Sigmoid colon (tissue), 4 donors: ENCODE measurements around the gene SYNDIG1.

Source experiments
- EP300 ChIP-seq, 4 donors: sonication (generic); formaldehyde crosslinking; IDR thresholded peaks; one replicate each; pipeline ENCODE4 v1.6.1; 2017; ENCODE audit warnings: antibody characterized with exemption in 4 of 4
- POLR2A ChIP-seq, 2 donors: fragments of 450-650 bp; IDR thresholded peaks; one replicate each; pipeline ENCODE4 v1.6.1; 2016; ENCODE audit warnings: antibody characterized with exemption in 2 of 2, mild to moderate bottlenecking in 2 of 2, moderate library complexity in 2 of 2
- POLR2AphosphoS5 ChIP-seq, 4 donors: sonication (generic); formaldehyde crosslinking; IDR thresholded peaks; one replicate each; pipeline ENCODE4 v1.6.1; 2017; ENCODE audit warnings: antibody characterized with exemption in 4 of 4
- TF ChIP-seq, protein P1 (sequence below), 4 experiments: fragments of 450-650 bp in 3 of 4; fragments of 200-600 bp in 1 of 4; IDR thresholded peaks; one replicate each; pipeline ENCODE4 v1.5.1; 2016 to 2019; ENCODE audit warnings: antibody characterized with exemption in 4 of 4, mild to moderate bottlenecking in 3 of 4, moderate library complexity in 2 of 4

DNA sequence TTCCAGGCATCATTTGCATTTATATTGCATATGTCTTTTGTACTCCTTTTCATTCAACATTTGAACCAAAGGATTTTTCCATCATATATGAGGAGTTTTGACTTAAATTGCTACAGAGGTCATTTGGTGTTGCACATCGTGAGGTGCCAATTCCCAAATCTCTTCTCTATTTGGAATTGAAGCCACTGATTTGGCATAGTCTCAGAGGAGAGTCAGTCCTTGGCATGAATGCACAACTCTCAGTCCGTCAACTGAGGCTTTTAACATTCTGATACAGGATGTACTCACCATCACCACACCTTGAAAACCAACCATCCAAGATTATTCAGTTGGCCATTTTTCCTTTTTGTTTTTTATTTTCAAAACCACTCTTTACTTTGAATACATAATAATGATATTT, 31.1 kb upstream of the SYNDIG1 start:
- TF ChIP-seq, protein P1, sequence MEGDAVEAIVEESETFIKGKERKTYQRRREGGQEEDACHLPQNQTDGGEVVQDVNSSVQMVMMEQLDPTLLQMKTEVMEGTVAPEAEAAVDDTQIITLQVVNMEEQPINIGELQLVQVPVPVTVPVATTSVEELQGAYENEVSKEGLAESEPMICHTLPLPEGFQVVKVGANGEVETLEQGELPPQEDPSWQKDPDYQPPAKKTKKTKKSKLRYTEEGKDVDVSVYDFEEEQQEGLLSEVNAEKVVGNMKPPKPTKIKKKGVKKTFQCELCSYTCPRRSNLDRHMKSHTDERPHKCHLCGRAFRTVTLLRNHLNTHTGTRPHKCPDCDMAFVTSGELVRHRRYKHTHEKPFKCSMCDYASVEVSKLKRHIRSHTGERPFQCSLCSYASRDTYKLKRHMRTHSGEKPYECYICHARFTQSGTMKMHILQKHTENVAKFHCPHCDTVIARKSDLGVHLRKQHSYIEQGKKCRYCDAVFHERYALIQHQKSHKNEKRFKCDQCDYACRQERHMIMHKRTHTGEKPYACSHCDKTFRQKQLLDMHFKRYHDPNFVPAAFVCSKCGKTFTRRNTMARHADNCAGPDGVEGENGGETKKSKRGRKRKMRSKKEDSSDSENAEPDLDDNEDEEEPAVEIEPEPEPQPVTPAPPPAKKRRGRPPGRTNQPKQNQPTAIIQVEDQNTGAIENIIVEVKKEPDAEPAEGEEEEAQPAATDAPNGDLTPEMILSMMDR (IDR thresholded peaks at IDR 0.05) = no peak
- TF ChIP-seq POLR2AphosphoS5 (IDR thresholded peaks at IDR 0.05) (no peak), EP300 (IDR thresholded peaks at IDR 0.05) (no peak), POLR2A (IDR thresholded peaks at IDR 0.05) (no peak)
